ENCODE measurements around the gene SLC22A3. TPM values are rescaled to one million over a fixed set of nuclear protein-coding genes. Genes with fewer than 3 reads are reported as not detected.

The SLC22A3 gene
- total and polyA plus RNA-seq, 2 of the 13 experiments (the other 11 are each of a cell fraction or from before 2014, with no cell fraction given): 12.0 to 31.5 TPM

DNA sequence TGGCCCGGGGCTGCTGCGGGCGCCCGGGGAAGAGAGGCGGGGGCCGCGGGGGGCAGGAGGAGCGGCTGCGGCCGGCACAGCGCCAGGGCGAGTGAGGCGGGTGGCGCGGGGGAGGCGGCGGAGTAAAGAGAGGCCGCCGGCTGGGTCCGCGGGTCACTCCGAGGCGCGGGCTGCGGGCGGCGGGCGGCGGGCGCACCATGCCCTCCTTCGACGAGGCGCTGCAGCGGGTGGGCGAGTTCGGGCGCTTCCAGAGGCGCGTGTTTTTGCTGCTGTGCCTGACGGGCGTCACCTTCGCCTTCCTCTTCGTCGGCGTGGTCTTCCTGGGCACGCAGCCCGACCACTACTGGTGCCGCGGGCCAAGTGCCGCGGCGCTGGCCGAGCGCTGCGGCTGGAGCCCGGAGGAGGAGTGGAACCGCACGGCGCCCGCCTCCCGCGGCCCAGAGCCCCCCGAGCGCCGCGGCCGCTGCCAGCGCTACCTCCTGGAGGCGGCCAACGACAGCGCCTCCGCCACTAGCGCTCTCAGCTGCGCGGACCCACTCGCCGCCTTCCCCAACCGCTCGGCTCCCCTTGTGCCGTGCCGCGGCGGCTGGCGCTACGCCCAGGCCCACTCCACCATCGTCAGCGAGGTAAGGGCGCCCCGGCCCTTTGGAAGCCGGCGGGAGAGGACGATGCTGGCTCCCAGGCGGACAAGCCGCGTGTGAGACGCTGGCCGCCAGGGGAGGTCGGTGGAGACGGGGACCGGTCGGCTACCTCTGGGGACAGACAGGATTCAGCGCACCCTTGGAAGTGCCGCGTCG is at the start of gene SLC22A3 (continued):
- no peak for TF ChIP-seq IRF1 (CRISPR knock-in tag; IDR thresholded peaks at IDR 0.05; ENCODE audit: low read depth)
- TF ChIP-seq HDAC6 (IDR thresholded peaks at IDR 0.05; ENCODE audit: low read depth, low read length): no peak
- TF ChIP-seq, protein P1, sequence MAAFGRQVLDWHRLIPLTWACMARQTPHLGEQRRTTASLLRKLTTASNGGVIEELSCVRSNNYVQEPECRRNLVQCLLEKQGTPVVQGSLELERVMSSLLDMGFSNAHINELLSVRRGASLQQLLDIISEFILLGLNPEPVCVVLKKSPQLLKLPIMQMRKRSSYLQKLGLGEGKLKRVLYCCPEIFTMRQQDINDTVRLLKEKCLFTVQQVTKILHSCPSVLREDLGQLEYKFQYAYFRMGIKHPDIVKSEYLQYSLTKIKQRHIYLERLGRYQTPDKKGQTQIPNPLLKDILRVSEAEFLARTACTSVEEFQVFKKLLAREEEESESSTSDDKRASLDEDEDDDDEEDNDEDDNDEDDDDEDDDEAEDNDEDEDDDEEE (CRISPR knock-in tag; IDR thresholded peaks at IDR 0.05): no peak
- no peak; the same call in 1 of the 2 replicates for TF ChIP-seq ZNF788 (CRISPR knock-in tag; IDR thresholded peaks at IDR 0.05; ENCODE audit: borderline replicate concordance)
- no peak for TF ChIP-seq E2F2 (CRISPR knock-in tag; IDR thresholded peaks at IDR 0.05; ENCODE audit: borderline replicate concordance)
- no peak for TF ChIP-seq ZNF343 (CRISPR knock-in tag; IDR thresholded peaks at IDR 0.05)
- no peak for TF ChIP-seq ZNF30 (CRISPR knock-in tag; IDR thresholded peaks at IDR 0.05)
- TF ChIP-seq ZNF562 (CRISPR knock-in tag; IDR thresholded peaks at IDR 0.05; ENCODE audit: borderline replicate concordance): peak; percentile 37; the same call in 1 of the 2 replicates
- no peak for TF ChIP-seq HHEX (CRISPR knock-in tag; IDR thresholded peaks at IDR 0.05)
- peak; percentile 35; the same call in 1 of the 2 replicates for TF ChIP-seq ZNF776 (CRISPR knock-in tag; IDR thresholded peaks at IDR 0.05)
- no peak for TF ChIP-seq NAIF1 (CRISPR knock-in tag; IDR thresholded peaks at IDR 0.05; ENCODE audit: borderline replicate concordance)
- no peak for TF ChIP-seq ZNF816 (CRISPR knock-in tag; IDR thresholded peaks at IDR 0.05; ENCODE audit: borderline replicate concordance)
- TF ChIP-seq, protein P2, sequence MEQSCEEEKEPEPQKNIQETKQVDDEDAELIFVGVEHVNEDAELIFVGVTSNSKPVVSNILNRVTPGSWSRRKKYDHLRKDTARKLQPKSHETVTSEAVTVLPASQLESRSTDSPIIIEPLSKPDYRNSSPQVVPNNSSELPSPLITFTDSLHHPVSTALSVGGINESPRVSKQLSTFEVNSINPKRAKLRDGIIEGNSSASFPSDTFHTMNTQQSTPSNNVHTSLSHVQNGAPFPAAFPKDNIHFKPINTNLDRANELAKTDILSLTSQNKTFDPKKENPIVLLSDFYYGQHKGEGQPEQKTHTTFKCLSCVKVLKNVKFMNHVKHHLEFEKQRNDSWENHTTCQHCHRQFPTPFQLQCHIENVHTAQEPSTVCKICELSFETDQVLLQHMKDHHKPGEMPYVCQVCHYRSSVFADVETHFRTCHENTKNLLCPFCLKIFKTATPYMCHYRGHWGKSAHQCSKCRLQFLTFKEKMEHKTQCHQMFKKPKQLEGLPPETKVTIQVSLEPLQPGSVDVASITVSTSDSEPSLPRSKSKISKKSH (CRISPR knock-in tag; IDR thresholded peaks at IDR 0.05; ENCODE audit: borderline replicate concordance): no peak
- TF ChIP-seq CENPX (CRISPR knock-in tag; IDR thresholded peaks at IDR 0.05): no peak
- TF ChIP-seq ZNF350 (CRISPR knock-in tag; IDR thresholded peaks at IDR 0.05; ENCODE audit: borderline replicate concordance, low read depth): peak; percentile 58; the same call in 1 of the 2 replicates
- no peak for TF ChIP-seq HMG20B (CRISPR knock-in tag; conservative IDR thresholded peaks at IDR 0.05)
- no peak for TF ChIP-seq ZNF326 (CRISPR knock-in tag; IDR thresholded peaks at IDR 0.05; ENCODE audit: borderline replicate concordance)
- TF ChIP-seq GATAD2A (CRISPR knock-in tag; IDR thresholded peaks at IDR 0.05): no peak
- no peak for TF ChIP-seq CHD4 (IDR thresholded peaks at IDR 0.05; ENCODE audit: borderline replicate concordance, low read length)
- no peak for TF ChIP-seq ZNF24 (IDR thresholded peaks at IDR 0.05)
- TF ChIP-seq GTF2F1 (IDR thresholded peaks at IDR 0.05; ENCODE audit: low read length): no peak
- TF ChIP-seq AHR (CRISPR knock-in tag; IDR thresholded peaks at IDR 0.05): no peak
- no peak for TF ChIP-seq ZNF878 (CRISPR knock-in tag; IDR thresholded peaks at IDR 0.05)
- no peak for TF ChIP-seq KDM1A (CRISPR knock-in tag; IDR thresholded peaks at IDR 0.05)
- TF ChIP-seq, protein P3, sequence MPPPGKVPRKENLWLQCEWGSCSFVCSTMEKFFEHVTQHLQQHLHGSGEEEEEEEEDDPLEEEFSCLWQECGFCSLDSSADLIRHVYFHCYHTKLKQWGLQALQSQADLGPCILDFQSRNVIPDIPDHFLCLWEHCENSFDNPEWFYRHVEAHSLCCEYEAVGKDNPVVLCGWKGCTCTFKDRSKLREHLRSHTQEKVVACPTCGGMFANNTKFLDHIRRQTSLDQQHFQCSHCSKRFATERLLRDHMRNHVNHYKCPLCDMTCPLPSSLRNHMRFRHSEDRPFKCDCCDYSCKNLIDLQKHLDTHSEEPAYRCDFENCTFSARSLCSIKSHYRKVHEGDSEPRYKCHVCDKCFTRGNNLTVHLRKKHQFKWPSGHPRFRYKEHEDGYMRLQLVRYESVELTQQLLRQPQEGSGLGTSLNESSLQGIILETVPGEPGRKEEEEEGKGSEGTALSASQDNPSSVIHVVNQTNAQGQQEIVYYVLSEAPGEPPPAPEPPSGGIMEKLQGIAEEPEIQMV (CRISPR knock-in tag; IDR thresholded peaks at IDR 0.05; ENCODE audit: low read depth): no peak; the same call in 1 of the 2 replicates

All from HepG2 (cell line).